Measurements from ENCODE around the gene EFCAB5. TPM values are rescaled to one million over a fixed set of nuclear protein-coding genes. Genes with fewer than 3 reads are reported as not detected.

The EFCAB5 gene
- total RNA-seq, 1 experiment from 2014 or later = 0.39 TPM

DNA sequence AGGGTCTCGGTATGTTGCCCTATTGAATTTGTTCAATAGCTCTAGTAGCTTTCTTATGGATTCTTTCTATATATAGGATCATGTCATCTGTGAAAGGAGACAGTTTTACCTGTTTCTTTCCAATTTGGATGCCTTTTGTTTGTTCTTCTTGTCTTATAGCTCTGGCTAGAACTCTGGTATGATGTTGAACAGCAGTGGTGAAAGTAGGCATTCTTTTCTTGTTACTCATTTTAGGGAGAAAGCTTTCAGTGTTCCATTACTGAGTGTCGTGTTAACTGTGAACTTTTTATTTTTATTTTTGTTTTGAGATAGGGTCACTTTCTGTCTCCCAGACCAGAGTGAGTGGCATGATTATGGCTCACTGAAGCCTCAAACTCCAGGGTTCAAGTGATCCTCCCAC, 21.2 kb downstream of the EFCAB5 start:
- no peak for ATAC-seq
- intact Hi-C loops (cut with micrococcal nuclease; ENCODE audit: unreplicated experiment) (no loop called here), in situ Hi-C loops (cut with HindIII; ENCODE audit: low pct_unique_long_range_greater_than_20kb, low sequenced_read_pairs) (no loop called here)
- H3K27me3 ChIP-seq (ENCODE audit: control insufficient read depth, insufficient read depth, low read length) = no peaks in the 10 kb centered on the region
- ChIA-PET POLR2A (interaction anchor here (0.6 kb wide), 1 partner anchor 136 kb away, joined by 4 read pairs; no protein-coding TSS in a partner anchor), CTCF (interaction anchor here (0.6 to 1.2 kb wide), 2 partner anchors 183 to 212 kb away, joined by 3 to 5 read pairs; no protein-coding TSS in a partner anchor)
- no peak overlapping the region for H3K27ac ChIP-seq (ENCODE audit: low read length)
- H3K36me3 ChIP-seq (ENCODE audit: control insufficient read depth, insufficient read depth, low read length) = no peaks in the 10 kb centered on the region
- TF ChIP-seq TCF7L2 (IDR thresholded peaks at IDR 0.05; ENCODE audit: low read depth, low read length) (no peak), POLR2AphosphoS5 (IDR thresholded peaks at IDR 0.05; ENCODE audit: low read depth, low read length) (no peak), SIN3A (IDR thresholded peaks at IDR 0.05; ENCODE audit: borderline replicate concordance, insufficient read depth, low read depth, low read length) (no peak)
- TF ChIP-seq, protein P1, sequence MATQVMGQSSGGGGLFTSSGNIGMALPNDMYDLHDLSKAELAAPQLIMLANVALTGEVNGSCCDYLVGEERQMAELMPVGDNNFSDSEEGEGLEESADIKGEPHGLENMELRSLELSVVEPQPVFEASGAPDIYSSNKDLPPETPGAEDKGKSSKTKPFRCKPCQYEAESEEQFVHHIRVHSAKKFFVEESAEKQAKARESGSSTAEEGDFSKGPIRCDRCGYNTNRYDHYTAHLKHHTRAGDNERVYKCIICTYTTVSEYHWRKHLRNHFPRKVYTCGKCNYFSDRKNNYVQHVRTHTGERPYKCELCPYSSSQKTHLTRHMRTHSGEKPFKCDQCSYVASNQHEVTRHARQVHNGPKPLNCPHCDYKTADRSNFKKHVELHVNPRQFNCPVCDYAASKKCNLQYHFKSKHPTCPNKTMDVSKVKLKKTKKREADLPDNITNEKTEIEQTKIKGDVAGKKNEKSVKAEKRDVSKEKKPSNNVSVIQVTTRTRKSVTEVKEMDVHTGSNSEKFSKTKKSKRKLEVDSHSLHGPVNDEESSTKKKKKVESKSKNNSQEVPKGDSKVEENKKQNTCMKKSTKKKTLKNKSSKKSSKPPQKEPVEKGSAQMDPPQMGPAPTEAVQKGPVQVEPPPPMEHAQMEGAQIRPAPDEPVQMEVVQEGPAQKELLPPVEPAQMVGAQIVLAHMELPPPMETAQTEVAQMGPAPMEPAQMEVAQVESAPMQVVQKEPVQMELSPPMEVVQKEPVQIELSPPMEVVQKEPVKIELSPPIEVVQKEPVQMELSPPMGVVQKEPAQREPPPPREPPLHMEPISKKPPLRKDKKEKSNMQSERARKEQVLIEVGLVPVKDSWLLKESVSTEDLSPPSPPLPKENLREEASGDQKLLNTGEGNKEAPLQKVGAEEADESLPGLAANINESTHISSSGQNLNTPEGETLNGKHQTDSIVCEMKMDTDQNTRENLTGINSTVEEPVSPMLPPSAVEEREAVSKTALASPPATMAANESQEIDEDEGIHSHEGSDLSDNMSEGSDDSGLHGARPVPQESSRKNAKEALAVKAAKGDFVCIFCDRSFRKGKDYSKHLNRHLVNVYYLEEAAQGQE (IDR thresholded peaks at IDR 0.05; ENCODE audit: insufficient read depth in 1 of 2, low read depth in 2 of 2, low read length in 1 of 2) = no peak
- TF ChIP-seq, protein P2, sequence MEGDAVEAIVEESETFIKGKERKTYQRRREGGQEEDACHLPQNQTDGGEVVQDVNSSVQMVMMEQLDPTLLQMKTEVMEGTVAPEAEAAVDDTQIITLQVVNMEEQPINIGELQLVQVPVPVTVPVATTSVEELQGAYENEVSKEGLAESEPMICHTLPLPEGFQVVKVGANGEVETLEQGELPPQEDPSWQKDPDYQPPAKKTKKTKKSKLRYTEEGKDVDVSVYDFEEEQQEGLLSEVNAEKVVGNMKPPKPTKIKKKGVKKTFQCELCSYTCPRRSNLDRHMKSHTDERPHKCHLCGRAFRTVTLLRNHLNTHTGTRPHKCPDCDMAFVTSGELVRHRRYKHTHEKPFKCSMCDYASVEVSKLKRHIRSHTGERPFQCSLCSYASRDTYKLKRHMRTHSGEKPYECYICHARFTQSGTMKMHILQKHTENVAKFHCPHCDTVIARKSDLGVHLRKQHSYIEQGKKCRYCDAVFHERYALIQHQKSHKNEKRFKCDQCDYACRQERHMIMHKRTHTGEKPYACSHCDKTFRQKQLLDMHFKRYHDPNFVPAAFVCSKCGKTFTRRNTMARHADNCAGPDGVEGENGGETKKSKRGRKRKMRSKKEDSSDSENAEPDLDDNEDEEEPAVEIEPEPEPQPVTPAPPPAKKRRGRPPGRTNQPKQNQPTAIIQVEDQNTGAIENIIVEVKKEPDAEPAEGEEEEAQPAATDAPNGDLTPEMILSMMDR (IDR thresholded peaks at IDR 0.05) = no peak
- no peak for DNase-seq (ENCODE audit: low read depth, low spot score)
- H3K4me1 ChIP-seq (ENCODE audit: control insufficient read depth, insufficient read depth, low read length) = no peaks in the 10 kb centered on the region
- H3K9me3 ChIP-seq (ENCODE audit: control insufficient read depth, insufficient read depth, low read depth, low read length) = no peaks in the 10 kb centered on the region
- no peak overlapping the region for H3K4me3 ChIP-seq (ENCODE audit: low read depth in 2 of 2, low read length in 2 of 2)
- no TSS peak for BruUV-seq (replicated peaks)

DNA sequence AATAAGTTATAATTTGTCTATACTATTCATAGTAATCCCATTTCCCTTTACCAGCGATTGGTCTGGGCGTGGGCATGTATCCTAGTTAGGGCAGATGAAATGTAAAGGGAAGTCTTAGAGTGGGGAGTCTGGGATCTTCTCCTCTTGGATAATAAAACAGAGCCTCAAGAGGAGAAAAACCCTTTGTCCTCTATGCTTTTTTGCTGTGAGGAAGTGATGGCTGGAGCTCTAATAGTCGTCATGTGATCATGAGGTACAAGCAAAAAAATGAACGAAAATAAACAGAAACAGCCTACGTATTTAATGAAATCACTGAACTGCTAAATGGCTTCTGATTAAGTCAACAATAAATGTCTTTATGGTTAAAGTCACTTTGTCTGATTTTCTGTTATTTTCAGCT, 26.8 kb downstream of the EFCAB5 start:
- no TSS peak for BruUV-seq (replicated peaks)
- Histone ChIP-seq H3K9me3 (ENCODE audit: control insufficient read depth, insufficient read depth, low read depth, low read length) (no peaks in the 10 kb centered on the region), H3K4me1 (ENCODE audit: control insufficient read depth, insufficient read depth, low read length) (no peaks in the 10 kb centered on the region), H3K4me3 (ENCODE audit: low read depth in 2 of 2, low read length in 2 of 2) (no peak overlapping the region), H3K36me3 (ENCODE audit: control insufficient read depth, insufficient read depth, low read length) (no peaks in the 10 kb centered on the region), H3K27me3 (ENCODE audit: control insufficient read depth, insufficient read depth, low read length) (no peaks in the 10 kb centered on the region), H3K27ac (ENCODE audit: low read length) (no peak overlapping the region)
- ATAC-seq (no peak), DNase-seq (ENCODE audit: low read depth, low spot score) (no peak)
- intact Hi-C loops (cut with micrococcal nuclease; ENCODE audit: unreplicated experiment) = no loop called here
- CTCF ChIA-PET = no interaction called here
- in situ Hi-C loops (cut with HindIII; ENCODE audit: low pct_unique_long_range_greater_than_20kb, low sequenced_read_pairs) = no loop called here
- TF ChIP-seq, protein P1 (IDR thresholded peaks at IDR 0.05; ENCODE audit: insufficient read depth in 1 of 2, low read depth in 2 of 2, low read length in 1 of 2) = no peak
- TF ChIP-seq, protein P2 (IDR thresholded peaks at IDR 0.05) = no peak
- TF ChIP-seq SIN3A (IDR thresholded peaks at IDR 0.05; ENCODE audit: borderline replicate concordance, insufficient read depth, low read depth, low read length) = no peak
- TF ChIP-seq TCF7L2 (IDR thresholded peaks at IDR 0.05; ENCODE audit: low read depth, low read length) = no peak
- no peak for TF ChIP-seq POLR2AphosphoS5 (IDR thresholded peaks at IDR 0.05; ENCODE audit: low read depth, low read length)
- POLR2A ChIA-PET = no interaction called here
